GM18499 (cell line): Measurements from ENCODE around the gene PAX5.

Source experiments
- ATAC-seq: cut with Tn5 transposase; IDR thresholded peaks from one replicate; pipeline ENCODE4 v1.9.1; 2021; ENCODE audit warnings: moderate number of reproducible peaks; ENCODE audit not compliant: insufficient read depth, unreplicated experiment

The PAX5 gene

DNA sequence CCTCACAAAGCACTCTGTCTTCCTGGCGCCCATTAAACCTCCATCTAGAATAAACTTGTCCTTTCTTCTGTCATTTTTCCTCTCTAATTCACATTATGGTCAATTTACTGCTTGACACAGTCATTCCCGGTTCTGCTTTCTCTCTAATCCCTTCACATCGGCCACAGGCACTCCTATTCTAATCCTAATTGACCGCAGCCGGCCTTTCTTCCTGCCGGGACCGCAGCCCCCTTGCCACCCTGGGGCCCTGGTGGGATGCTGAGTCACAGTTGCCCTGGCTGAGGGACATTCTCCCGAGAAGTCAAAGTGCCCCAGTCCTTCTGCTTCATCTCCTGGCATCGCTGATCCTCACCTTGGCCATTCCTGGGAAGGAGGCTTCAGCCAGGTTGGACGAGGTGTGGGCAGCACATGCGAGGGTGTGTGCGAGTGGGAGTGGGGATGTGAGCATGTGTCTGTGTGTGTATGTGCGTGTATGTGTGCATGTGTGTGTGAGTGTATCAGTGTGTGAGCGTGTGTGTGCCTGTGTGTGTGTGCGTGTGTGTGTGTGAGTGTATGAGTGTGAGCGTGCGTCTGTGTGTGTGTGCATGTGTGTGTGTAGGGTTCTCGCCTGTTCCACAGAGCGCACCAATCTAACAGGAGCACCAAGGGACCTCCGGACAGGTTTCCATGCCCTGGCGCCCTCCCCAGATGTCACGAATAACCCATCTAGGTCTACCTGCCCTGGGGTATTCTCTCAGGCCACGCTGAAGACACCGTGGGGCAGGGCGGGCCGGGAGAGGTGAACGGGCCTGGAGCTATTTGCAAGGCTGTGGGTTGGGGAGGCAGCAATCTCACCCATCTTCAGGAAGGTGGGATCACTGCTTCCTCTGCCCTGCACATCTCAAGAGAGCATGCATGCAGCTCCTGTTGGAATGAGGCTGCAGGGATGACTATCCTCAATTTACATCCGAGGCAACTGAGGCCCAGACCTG, 191.2 kb downstream of the PAX5 start:
- no peak for ATAC-seq

DNA sequence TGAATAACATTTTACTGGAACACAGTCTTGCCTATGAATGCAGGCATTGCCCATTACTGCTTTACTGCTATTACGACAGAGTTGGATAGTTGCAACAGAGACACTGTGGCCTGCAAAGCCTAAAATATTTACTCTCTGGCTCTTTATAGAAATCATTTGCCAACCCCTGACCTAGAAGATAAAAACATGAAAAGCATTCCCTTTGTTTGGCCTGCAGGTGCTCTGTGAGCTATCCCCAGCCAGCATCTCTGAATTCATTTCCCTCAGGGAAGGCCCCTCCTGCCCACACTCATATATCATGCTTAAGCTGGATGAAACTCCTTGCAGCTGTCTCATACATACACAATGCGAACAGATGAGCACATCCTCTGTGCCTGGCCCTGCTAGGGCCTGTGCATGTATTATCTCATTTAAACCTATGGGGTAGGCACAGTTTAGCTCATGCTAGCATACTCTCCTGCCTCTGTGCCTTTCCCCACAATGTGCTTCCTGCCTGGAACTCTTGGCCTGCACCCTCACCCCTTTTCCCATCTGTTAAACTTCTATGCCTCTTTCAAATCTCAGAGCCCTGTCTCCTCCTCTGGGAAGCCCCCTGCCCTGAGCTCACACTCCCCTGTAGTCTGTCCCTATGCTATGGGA, 193.1 kb downstream of the PAX5 start:
- no peak for ATAC-seq

DNA sequence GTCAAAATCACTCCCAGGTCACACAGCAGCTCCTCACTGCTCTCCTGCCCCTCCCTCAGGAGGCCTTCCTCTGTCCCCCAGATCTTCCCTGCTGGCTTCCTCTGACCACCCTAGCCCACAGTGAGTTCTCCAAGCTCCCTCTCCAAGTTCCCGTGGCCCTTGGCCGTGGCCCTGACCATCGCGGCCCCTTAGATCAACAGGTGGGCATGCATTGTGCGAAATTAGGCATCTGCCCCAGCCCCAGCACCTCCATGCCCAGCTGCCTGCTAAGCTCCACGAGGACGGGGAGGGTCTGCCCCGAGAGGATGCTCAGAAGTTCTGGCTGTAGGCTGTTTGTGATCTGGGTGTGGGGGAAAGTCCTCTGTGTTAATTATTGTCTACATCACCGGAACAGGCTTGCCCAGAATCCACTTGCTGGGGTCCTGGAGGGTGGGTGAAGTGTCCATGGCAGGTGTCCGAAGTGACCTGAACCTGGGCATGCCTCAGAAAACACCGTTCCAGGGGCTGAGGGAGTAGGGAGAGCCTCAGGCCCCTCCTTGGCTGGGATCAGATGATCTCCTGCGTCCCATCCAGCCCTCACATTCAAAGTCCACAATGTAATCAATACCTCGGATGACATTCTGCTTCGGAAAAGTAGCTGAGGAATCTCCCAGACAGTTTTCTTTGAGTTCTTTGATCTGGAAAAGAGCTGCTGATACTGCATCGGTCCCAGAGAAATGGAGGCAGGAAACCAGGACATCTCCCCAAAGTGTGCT, 194.8 kb downstream of the PAX5 start:
- no peak for ATAC-seq

DNA sequence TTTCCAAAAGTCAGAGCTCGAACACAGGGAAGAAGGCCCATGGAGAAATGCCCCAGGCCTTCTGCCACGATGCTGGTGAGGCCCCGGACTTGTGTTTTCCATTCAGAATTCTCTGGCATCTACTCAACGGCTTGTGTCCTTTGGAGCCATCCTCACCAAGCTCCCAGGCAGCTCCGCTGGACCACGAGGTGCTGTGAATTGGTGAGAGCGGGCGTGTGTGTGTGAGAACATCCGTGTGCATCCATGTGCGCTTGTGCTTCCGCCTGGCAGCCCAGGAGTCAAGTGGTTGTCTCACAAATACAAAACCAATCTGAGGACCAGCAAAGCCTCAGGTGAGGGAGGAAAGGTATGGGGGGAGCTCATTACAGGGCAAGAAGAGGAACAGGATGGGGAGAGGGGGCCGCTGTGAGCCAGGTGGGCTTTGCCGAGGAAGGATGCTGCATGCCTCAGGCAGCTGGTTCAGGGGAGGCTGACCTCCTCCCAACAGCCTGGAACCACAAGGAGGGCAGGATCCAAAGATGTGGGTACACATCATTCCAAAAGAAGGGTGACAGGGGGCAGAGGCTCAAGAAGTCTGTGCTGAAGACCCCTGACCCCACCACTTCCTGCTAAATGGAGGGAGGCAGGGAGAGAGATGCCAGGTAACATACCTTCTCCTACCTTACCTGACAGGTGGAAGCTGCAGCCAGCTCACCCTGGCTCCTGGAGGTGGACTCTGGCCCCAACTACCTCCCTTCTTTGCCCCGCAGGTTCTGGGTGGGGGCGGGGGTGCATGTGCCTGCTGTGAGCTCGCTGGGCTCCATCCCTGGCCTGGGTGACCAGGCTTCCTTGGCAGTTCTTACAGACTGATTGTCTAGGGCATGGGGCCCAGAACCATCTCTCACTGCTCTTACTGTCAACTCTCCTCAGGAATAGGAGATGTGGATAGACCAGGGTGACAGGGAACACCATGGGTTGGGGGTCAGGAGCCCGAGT, 196.3 kb downstream of the PAX5 start:
- no peak for ATAC-seq

DNA sequence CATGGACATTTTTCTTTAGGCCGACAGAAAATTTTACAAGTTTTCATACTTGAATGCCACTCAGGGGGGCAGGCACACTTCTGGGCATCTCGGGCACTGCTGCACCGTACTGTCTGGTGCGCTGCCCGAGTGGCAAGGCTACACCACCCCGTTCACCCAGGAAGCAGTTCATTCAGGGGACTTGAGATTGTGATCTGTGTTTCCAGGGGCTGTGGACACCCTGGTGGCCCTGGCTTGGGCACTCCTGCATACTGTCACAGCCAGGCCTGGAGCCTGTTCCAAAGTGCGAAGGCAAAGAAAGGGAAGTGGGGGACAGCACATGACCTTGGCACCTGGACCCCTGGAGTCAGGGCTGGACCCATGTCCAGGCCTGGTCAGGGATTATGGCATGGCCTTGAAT, 197.6 kb downstream of the PAX5 start:
- ATAC-seq, result no peak

DNA sequence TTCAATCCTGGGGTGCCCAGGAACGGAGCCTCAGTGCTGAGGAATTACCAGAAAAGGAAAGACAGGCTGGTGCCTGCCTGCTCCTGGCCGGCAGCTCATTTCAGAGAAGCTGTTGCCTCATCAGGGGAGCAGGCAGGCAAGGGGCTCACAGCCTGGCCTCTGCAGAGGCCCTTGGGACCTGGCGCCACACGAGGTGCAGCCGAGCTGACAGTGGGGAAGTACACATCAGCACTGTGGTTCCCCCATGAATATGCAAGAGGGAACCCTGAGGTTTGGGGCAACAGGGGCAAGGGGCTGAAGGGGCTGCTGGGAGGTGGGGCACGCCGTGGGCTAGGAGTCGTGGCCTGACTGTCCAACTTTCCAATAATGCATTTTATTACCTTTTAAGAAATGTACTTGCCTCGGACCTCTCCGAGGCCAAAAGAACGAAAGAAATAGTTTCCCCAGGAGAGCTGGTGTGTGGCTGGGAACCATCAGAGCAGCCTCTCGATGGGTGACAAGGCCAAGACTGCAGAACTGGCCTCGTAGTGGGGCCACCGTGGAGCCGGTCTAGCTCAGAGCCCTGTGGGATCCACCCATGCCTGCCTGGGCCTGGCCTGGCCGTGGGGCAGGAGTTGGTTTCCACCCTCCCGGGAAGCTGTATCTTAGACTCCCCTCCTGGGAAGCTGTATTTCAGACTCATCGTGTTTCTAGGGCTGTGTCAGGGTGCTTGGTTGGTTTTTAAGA, 198.6 kb downstream of the PAX5 start:
- no peak for ATAC-seq

DNA sequence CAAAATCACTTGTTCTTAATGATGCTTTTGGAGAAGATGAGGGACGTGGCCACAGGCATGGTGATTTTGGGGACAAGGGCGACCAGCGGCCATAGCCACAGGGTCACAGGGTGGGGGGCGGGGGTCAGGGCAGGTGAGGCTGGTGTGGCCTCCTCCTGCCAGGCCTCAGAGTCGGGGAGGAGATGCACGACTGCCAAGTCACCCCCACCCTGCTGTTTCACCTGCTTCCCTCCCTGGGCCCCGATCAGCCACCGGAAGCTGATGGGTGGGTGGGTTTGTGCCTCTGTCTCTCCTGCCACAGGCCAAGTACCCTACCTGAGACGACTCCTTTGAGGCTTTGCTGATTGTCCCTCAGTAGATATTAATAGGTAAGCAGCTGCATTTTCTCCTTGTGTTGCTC, 199.3 kb downstream of the PAX5 start:
- ATAC-seq, result no peak

DNA sequence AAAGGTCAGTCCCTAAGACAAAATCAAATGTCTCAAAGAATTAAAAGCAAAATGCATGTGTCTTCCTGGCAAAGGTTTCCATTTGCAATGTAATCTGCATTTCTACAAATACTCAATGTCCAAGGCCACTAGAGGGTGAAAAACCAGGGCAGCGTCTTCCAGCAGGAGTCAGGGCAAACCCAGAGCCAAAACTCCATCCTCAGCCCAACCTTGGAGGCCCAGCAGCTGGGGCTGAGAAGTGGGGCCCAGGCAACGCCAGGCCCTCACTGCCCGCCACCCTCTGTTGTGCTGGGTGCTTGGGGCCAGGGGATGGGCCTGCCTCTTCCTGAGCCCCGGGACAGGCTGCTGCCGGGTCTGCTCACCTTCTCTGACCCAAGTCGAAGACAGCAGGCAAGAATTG, 200.1 kb downstream of the PAX5 start:
- ATAC-seq, result no peak

DNA sequence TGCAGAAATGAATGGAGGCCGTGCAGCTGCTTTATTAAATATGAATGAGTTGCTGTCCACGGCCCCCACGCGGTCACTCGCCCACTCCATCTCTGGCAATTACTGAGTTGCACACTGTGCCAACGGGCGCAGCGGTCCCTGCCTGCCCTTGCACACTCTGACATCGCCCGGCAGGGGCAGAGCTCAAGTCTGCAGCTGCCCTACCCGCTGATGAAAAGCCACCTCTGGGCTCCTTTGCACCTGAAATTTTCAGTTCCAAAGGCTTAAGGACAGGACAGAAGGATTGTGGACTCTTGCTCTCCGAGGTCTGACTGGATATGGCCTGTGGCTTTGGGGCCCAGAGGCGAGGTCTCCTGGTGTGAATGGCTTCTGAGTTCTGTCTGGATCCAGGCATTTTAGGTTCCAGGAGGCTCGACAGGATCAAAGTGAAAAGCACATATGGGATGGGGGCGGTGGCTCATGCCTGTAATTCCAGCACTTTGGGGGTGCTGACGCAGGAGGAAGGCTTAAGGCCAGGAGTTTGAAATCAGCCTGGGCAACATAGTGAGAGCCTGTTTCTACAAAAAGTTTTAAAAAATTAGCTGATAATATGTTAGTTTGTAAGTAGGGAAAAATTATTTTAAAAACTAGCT, 201.8 kb downstream of the PAX5 start:
- ATAC-seq, result no peak

DNA sequence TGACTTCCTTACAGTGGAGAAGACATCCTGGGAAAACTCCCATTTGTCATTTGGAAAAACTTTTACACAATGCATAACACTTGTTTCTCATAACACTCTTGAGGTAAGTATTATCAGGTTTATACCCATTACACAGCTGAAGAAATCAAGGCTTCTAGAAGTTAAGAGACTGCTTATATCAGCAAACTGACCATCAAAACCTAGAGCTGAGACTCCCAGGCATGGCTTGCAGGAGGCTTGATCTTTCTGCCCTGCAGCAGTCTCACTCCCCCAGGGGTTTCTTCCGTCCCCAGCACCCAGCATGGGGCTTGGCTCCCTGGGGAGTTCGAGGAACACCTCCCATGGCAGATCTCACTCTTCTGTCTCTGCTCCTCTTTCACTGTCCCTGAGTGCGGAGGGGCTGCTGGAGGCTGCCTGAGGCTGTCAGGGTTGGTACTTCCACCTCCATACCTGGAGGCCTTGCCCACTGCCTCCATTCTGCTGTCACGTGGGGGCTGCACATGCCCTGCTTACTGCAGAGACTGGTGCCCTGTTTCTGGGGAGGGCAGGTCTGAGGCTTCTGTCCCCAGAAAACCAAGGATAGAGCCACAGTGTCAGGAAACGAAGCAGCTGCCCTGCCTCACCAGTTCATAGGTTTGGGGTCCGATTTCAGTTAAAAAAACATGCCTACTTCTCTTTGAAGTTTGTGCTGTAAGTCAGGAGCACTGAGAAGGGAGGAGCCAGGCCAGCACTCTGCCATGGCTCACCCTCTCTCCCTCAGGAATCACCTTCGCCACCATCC, 202.5 kb downstream of the PAX5 start:
- no peak for ATAC-seq

DNA sequence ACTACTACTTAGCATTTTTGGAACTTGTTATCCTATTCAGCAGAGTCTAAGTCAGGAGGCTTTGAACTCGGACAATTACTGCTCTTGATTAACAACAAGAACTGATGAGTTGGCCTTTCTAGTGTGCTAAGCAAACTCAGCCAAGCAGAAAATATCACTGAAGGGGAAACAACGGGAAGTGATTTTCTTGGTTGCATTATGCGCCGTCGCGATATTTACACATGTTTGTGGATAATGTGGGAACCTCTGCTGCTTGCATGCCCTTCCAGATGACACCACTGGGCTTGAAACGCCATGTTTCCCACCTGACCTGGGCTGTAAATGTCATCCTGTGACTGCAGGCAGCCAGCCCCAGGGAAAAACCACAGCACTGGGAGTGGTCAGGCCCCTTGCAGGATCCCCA, 205.5 kb downstream of the PAX5 start:
- ATAC-seq, result no peak

DNA sequence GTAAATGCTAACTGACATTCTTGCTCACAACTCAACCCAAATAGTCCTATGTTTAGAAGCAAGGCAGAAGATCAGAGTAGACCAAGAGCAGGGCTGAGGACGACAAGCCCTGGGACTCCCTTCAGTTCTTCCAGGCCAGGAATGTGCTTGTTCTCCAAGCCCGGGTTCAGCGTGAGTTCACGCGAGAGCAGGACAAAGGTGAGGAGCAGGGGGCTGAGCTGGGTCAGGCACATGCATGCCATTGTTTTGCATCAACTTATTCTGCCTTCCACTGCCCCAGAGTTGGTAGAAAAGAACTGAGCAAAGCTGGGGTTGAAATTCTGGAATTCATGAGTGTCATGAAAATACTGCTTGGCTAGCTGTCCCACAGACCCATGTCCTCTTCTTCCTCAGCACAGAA, 206.5 kb downstream of the PAX5 start:
- no peak for ATAC-seq

DNA sequence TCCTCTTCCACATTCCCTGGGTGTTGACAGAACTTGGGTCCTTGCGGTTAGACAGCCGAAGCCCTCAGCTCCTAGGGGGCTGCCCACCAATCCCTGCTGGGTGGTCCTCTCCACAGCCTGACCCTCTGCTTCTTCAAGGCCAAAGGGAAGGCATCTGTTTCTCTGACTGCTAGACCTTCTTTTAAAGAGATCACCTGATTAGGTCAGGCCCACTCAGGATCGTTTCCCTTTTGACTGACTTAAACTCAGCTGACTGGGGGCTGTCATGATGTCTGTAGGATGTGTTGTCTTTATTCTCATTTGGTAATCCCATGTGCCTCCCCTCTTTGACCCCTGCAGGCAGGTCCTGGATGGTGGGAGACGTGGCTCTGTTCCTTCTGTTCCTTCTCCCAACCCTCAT, 207.5 kb downstream of the PAX5 start:
- no peak for ATAC-seq

DNA sequence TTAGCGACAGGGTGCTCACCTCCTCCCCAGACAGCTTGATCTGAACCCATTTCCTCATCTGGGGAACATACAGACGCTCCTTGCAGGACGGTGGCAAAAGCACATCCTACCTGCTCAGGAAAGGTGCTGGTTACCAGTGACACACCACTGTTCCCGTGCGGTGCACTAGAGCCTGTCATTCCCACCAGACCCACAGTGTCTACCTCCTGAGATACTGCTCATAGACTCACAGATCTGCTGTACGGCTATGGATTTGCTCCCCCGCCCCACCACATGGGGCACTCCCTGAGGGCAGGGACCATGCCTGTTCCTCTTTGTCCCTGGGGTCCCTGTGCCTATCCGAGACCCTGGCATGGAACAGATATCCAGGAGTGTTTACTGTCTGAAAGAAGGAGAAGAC, 208.9 kb downstream of the PAX5 start:
- ATAC-seq, result no peak

DNA sequence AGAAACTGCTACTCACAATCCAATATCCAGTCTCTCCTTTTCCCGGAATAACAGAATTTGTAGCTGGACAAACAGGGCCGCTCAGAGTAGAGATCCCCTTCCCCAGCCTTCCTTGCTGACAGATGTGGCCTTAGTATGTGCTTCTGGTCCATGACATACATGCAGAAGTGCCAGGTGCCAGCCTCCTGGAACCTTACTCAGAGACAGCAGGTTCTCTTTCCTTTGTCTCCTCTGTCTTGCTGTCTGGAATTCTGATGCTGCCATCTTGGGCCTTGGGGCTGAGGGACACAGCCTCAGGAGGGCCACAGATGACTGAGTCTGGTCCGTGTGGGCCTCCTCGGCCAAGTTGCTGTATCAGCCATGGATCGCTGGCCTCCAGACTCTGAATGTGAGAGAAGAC, 210.1 kb downstream of the PAX5 start:
- no peak for ATAC-seq

DNA sequence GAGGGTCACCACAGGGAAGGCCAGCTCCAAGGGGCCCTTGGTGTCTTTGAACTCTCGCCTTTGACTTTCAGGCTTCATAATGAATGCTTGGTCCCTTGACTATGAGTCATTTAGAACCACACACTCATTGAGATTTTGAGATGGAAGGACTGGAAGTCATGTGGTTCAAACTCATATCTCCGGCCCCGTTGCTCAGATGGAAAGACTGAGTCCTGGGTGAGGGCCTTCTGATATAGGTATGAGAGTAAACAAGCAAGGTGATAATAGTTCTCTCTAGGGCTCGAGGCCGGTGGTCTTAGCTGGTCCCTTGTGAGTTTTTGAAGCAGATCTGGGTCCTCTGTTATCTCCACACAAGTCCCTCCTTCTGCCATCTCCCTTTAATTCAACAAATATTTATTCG, 210.6 kb downstream of the PAX5 start:
- no peak for ATAC-seq

DNA sequence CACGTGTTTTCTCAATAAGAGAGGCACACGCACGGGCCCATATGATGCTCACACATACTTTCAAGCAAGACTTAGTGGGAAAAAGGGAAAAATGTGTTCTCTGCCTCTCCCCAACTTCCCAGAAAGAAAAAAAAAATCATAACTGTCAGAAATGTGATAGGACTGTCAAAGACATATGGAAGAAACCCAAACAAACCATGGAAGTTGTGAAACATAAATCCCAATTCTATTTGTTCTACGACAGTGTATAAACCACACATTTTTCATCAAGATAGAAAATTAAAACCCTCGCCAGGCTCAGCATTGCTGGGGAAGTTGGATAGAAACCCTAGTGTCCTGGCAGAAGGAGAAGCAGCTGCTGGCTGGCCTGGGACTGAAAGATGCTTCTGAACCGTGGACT, 211.9 kb downstream of the PAX5 start:
- no peak for ATAC-seq

DNA sequence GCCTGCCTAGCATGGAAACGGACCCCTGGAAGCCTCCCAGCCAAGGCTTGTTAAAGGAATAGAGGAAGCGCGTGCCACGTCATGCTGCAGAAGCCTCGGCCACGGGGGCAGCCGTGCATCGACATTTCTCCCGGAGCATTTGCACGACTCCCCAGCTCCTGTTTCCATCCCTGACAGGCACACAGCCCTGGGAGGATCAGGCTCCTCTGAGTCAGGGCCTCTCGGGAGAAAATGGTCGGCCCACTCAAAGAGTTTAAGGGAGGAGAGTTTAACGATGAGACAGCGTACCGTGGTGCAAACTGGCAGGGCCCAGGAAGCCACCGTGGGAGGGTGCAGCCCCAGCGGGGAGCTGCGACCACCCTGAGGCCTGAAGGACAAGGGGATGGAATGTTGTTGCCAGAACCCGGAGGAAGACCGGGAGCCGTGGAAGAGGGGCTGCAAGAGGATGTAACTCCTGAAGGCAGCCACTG, 213.6 kb downstream of the PAX5 start:
- ATAC-seq, result no peak
